T-helper 9 cell (primary cell): ENCODE measurements around the gene GAD2.
"Not testable (repeated sequence)": the region's sequence is repeated elsewhere in the genome, so short reads cannot be mapped to it uniquely, and the experiment has no call there.

Source experiments
- DNase-seq: peaks from one replicate; pipeline ENCODE4 v3.0.0-alpha.2; 2020

Gene GAD2

DNA sequence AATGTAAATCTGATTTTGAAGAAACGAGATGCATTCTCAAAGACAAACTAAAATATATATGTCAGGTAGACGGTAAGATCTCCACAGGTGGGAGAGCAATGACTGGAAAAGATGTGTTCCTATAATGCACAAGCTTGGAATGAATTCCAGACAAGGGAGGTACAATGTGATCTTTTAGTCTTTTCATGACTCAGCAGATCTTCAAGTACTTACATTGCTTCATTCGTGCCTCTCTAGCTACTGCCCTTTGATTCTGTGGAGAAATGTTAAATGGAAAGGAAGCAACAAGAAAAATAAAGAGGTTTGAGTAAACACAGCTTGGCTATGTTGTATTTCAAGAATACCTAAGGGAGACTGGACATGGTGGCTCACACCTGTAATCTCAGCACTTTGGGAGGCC is 106.6 kb downstream of the GAD2 start:
- no peak for DNase-seq

DNA sequence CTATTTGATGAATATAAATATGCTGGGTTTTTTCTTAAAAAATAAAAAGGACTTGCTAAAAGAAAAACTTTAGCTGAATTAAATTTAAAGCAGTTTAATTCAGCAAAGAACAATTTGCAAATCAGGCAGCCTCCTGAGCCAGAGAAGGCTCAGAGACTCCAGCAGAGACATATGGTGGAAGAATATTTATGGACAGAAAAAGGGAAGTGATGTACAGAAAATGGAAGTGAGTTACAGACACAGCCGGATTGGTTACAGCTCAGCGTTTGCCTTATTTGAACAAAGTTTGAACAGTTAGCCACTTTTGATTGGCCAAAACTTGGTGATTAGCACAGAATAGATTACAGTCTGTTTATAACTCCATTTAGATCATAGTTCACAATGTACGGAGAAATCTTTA is 110.3 kb downstream of the GAD2 start:
- no peak for DNase-seq

DNA sequence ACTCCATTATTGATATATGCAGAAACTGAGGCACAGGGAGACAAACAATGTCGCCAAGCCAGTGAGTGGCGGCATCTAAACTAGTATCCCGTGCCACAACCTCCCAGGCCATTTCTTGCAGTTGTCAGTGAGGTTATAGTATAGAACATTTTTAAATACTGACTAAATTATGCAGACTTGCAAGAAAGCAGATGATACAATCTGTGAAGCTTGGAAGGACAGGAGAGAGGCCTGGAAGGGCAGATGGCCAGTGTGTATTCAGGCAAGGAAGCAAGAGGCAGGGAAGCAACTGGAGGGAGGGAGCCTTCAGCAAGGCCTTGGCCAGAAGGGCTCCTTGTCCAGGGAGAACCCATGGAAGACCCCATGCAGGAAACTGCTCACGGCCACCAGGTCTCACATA is 111.2 kb downstream of the GAD2 start:
- DNase-seq = no peak

DNA sequence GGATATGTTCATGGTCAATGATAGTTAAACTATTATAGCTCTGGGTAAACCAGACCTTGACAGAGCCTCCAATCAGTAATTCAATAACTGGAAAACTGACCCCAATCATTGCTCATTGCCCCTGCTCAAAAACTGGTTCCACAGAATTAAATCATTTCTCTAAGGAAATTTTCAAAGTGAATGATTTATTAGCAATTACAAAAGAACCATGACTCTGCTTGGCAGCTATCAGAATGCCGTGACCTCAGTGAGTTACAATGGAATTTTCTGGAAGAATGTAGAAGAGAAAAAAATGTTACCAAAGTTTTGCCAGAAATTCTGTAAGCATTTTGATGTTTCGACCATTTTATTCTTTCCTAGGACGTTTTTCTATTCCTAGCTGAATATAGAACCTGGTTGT is 114.8 kb downstream of the GAD2 start:
- DNase-seq = no peak

DNA sequence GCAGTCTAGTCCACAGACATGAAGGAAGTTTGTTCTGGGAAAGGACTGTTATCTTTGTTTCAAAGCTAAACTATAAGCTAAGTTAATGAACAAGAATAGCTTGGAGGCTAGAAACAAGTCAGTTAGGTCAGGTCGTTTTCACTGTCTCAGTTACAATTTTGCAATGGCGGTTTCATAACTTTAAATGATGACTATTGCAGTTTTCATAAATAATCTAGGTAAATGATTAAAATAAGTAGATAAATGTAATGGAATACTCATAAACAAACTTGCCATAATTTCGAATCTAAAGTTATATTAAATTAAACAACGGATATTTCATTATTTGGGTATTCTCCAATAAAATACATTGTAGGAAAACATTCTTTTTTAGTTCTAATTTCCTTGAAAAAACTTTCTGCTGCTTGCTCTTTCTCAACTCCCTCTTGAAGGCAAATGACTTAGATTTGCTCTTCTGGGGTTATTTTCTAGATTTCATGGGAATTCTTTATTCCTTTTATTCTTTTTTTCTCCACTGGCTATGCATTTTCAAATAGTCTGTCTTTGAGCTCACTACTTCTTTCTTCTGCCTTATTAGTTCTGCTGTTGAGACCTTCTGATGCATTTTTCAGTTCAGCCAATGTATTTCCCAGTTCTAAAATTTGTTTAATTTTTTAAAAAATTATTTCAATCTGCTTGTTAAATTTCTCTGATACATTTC is 117.8 kb downstream of the GAD2 start:
- no peak for DNase-seq

DNA sequence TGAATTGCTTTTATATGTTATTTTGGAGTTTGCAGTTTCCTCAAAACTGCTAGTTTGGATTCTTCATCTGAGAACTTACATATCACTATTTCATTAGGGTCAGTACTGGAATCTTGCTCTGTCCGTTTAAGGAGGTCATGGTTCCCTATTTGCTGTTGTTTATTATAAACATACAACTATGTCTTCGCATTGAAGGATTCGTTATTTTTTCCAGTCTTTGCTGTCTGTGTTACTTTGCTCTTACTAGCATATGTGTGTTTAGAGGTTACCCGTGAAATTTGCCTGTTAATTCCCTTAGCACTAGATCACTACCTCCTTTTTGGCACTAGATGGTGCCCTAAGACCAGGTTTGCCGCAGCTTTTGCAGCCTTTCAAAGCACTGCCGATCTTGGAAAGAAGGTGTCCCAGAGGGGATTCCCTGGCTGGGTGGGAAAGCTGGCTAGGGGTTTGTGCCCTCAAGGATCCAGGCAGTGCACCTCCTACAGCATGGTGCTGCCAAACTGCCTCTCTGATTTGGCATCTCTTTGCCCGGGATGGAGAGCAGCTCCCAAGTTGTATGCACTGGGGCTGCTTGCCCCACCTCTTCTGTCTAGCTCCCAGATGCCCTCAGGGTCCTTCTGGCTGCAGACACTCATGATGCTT is 118.5 kb downstream of the GAD2 start:
- peak; percentile 41 for DNase-seq

DNA sequence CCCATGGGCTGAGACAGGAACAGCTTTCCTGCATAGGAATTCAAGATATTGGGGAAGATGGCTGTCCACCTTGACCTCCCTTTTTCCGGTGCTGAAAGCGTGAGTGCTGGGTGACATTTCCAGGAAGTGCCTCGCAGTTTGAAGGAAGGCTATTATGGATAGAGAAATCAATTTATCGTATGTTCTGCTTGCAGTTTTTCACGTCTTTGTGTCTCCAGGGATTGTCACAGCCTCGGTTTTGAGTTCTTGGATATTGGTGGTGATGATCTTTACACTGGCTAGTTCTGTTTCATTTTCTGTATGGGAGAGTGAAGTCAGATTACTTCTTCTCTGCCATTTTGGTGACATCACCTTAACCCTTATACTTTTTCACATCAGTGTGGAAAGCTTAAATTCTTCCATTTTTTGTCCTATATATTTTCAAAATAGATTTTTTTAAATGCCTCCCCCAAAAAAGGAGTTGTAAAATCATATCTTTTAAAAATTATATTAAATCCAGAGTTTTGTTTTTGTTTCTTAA is 119.1 kb downstream of the GAD2 start:
- no peak for DNase-seq

DNA sequence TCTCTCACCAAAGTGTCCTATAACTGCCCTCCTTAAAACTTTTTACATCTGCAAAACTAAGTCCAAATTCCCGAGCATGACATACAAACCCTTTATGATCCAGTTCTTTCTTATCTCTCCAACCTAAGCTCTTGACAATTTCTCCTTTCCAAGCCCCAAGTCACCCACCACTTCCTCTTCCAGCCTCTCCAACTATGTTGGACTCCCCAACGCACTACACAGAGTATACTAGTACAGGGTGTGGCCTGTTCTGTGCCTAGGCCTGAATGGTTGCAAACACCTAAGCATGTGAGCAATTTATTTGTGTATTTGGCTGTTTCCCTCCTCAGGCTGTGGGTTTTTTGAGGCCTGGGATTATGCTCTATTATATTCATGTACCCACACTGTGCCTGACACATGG is 120.4 kb downstream of the GAD2 start:
- no peak for DNase-seq

DNA sequence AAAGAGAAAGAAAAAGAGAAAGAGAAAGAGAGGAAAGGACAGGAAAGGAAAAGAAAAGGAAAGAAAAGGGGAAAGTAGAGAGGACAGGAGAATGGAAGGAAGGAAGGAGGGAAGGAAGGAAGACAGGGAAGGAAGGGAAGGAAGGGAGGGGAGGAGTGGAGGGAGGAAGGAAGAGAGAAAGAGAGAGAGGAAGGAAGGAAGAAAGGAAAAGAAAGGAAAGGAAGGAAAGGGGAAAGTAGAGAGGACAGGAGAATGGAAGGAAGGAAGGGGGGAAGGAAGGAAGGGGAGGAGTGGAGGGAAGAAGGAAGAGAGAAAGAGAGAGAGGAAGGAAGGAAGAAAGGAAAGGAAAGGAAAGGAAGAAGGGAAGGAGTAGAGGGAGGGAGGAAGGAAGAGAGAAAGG is 125.1 kb downstream of the GAD2 start:
- no peak for DNase-seq

DNA sequence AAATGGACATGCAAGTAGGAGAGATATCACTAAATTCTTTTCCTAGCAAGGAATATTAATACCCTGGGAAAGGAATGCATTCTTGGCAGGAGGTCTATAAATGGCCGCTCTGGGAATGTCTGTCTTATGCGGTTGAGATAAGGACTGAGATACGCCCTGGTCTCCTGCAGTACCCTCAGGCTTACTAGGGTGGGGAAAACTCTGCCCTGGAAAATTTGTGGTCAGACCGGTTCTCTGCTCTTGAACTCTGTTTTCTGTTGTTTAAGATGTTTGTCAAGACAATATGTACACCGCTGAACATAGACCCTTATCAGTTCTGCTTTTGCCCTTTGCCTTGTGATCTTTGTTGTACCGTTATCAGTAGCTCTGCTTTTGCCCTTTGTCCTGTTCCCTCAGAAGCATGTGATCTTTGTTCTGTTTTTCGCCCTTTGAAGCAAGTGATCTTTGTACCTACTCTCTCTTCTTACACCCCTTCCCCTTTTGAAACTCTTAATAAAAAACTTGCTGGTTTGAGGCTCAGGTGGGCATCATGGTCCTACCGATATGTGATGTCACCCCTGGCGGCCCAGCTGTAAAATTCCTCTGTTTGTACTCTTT is 132.3 kb downstream of the GAD2 start:
- DNase-seq = not testable (repeated sequence)
